Smooth muscle cell of the brain vasculature (primary cell): ENCODE data around the gene RND1.
"Not testable (repeated sequence)": the region's sequence is repeated elsewhere in the genome, so short reads cannot be mapped to it uniquely, and the experiment has no call there.

ENCODE experiments used
- DNase-seq: peaks from one replicate; pipeline ENCODE4 v3.0.0-alpha.2; 2012; ENCODE audit warnings: low read depth, low spot score

RND1 gene

DNA sequence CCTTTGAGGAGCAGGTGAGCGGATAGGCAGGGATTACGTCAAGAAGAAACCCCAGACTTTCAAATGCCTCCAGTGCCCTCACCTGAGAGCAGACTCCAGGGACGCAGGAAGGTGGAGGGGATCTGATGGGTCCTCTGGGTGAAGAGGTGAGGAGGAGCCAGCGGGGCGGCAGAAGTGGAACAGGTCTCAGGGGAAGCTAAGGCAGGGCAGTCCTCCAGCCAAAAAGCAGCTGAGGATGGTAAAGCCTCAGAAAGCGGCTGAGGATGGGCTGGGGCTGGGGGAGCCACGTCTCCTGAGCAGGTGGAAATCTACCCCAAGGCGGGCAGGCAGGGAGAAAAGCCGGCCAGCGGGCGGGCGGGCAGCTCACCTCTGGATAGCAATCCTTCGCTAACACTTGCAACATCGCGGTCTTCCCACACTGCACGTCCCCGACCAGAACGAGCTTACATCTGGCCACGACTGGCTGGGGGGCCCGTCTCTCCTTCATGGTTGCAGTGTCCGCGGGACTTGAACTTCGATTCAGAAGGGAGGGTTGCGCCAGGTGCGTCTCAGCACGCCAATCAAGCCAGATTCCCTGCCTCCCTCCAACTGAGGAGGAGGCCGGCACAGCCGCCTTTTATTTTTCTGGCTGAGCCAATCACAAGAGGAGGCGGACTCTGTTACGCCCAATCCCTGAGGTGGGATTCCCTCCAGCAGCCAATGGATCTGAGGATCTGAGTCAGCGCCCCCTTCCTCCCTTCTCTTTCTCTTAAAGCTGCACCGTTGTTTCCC, at the start of gene RND1:
Gene RND1, minus strand, starts transcription at position 590 of the 771 bp plus-strand sequence. Its CDS starts 103 bp downstream, at position 487.
- DNase-seq, result peak; percentile 72

DNA sequence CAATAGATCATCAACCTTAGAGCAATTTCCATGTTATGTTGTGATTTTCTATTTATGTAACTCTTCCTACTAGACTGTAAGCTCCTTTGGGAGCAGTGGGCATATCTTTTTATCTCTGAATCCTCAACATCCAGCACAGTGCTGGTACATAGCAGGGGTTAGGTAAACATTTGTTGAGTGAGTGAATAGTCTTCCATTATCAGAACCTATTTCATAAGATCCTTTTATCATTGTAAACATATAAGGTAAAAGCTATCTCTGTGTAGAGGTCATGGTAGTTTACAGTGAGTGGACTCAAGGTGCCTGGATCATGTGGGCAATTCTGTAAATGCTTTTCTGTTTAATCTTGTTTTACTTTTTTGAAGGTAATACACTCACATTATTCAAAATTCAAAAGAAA, 44.5 kb upstream of the RND1 start:
- DNase-seq, result no peak

DNA sequence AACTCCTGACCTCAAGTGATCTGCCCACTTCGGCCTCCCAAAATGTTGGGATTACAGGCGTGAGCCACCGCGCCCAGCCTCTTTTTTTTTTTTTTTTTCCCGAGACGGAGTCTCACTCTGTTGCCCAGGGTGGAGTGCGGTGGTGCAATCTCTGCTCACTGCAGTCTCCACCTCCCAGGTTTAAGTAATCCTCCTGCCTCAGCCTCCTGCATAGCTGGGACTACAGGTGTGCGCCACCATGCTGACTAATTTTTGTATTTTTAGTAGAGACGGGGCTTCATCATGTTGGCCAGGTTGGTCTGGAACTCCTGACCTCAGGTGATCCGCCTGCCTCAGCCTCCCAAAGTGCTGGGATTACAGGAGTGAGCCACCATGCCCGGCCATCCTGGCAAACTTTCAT, 44.0 kb upstream of the RND1 start:
- not testable (repeated sequence) for DNase-seq

DNA sequence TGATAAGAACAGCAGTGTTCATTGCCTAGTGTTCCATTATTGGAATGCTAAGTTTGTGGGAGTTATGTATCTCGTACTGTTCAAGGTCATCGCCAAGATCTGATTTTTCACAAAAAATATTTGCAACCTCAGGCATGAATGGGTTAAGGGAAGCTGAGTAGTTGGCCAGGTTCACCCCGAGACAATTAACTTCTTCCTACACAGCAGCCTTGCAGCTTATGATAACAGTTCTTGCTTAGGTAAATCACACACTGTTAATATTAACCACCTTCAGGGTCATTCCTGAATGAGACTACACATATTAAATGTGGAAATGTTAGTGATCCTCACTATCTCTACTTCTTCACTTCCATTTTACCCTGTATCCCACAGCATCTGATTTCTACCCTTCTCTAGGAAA, 41.6 kb upstream of the RND1 start:
- DNase-seq, result no peak

DNA sequence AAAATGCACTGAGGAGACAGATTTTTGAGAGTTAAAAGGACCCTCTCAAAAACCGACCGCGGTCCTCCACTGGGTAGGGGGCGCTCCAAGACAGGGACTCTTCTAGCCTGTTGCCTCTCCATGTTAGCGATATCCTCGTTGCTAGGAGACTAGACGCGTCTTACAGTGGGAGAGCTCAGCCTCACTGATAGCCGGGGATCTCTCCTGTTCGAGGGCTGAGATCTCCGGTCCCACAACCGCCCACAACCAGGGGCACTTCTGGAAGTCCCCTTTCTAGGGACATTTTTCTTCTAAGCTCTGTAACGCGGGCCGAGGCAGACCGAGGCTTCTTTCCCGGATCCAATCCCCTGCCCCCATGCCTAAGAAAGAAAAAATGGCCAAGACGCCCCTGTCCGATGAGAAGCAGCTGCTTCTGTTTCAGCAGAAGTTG, 38.3 kb upstream of the RND1 start:
- DNase-seq, result peak; percentile 66

DNA sequence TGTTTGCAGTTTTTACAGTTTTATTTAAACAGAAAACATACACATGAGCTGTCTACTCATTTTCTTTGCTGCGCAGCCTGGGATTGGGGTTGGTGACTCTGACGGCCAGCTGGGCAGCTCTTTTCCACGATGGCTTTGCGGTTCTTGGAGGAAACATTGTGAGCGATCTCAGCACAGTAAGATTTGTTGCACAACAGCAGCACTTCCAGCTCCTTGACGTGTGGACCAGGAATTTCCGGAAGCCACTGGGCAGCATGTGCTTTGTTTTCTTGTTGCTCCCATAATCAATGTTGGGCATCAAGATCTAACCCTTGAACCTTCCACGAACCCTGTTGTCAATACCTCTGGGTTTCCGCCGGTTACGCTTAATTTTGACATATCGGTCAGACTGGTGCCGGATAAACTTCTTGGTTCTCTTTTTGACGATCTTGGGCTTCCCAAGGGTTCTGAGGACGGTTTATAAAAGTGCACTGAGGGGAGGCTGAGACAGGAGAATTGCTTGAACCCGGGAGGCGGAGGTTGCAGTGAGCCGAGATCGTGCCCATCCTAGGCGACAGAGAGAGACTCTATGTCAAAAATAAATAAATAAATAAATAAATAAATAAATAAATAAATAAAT, 37.8 kb upstream of the RND1 start:
- no peak for DNase-seq

DNA sequence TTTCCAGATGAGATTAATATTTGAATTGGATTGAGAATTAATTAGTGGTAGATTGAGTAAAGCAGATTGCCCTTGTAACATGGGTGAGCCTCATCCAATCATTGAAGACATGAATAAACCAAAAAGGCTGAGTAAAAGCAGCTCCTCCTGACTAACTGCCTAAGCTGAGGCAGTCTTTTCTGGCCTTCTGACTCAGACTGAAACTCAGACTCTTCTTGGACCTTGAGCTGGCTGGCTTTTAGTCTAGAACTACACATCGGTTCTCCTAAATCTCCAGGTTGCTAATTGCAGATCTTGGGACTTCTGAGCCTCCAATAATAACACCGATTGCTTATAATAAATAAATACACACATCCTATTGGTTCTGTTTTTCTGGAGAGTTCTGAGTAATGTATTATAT, 35.6 kb upstream of the RND1 start:
- no peak for DNase-seq

DNA sequence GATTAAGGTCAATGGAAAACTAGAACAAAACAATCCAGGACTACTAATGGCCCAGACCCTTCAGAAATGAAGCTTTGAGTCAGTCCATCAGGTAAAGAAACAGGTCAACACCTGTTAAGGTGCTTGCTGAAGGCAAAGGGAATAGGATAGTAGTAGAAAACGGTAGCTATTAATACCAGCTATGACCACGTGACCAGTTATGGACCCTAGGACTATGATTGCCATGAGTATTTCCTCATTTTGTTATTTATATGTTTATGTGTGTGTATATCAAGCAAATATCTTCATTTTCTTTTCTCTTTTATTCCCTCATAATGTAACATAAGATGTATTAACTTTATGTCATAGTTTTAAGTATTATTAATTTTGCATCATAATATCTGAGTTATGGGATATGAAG, 34.0 kb upstream of the RND1 start:
- no peak for DNase-seq

DNA sequence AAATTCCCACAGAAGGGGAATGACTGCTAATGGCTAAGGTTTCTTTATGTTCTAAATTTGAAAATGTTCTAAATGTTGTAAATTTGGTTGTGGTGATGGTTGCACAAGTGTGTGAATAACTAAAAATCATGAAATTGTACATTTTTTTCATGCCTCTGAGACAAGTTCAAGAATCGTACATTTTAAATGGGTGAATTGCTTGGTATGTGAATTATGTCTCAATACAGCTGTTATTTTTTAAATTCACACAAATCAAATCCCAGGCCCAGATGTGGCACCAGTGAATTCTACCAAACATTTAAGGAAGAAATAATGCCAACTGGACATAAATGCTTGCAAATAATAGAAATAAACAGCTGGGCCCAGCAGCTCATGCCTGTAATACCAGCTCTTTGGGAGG, 28.6 kb upstream of the RND1 start:
- no peak for DNase-seq

DNA sequence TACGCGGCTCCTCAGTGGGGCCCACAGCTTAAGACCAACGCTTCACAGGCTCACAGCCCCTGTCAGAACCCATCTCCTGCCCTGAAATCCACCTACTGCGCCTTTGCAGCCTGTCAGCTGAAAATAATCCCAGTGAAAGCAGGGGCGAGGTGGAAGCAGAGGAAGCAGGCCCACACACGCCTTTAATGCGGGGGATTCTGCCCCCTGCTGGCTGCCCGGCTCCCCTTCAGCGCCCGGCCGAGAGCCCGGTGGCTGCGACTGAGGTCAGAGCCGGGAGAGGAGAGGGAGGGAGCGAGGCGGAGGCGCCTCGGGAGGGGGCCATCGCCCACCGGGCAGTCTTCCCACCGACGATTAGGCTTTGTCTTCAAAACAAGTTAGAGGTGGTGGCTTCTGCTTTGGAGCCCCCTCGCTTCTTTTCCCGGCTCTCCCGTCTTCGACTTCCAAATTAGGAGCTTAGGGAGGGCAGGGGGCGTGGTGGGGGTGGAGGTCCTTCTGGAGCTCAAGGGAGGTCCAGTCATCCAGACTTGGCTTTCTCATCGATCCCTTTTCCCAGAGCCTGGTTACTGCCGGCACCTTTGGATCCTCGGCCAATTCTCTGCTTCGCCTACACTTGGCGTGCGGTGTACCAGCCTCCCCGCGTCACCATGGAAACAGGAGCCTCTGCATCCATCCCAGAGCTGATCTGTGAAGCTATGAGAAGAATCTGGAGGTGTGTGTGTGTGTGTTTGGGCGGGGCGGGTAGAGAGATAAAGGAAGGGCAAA, 25.2 kb upstream of the RND1 start:
- peak; percentile 29 for DNase-seq

DNA sequence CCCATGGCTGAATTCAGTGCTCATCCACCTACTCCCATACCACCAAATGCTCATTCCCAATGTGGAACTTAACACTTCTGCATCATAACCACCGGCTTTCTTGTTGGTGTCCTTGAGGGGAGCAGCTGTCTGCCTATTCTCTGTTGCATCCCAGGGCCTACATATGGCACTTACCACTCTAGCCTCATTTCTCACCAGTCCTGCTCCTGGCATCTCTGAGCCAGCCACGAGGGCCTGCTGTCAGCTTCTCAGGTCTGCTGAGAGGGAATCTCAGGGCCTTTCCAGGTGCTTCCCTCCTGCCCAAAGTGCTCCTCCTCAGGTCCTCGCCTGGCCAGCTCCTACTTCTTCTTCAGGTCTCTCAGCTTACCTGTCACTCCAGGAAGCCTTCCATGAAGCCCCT, 24.0 kb upstream of the RND1 start:
- DNase-seq, result no peak

DNA sequence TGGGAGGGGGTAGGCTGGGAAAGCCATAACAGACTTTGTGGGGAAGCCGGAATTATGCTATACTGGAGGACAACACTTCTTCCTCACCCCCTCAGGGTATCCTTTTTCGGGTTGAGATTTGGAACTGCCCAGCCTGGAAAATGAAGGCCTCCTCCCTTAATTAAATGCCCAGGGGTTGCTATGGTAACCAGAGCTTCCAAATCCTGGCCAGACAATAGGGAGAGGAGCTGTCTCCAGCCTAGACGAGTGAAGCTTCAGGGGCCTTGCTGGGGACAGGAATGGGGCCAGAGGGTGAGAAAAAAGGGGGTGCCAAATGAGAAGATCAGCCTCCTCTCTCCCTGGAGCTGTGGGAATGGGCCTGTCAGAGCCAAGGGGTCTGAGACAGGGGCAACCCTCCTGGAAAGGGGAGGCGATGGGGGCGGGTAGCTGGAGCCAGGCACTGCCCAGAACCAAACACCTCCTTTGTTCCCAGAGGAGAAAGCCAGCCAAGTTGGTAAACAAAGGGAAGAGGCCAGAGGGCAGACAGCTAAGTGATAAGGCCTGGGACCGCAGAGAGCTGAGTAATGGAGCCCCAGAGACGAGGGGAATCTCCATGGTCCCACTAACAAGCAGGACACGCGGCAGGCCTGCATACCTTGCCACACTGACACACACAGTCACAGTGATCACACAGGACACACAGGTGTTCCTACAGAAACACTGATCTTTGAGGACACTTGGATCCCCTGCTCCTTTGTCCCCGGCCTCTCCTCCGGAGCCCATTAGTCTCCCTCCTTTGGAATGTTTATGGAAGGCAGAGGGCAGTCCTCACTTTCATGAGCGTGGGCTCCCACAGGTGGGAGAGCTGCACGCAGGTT, 17.9 kb upstream of the RND1 start:
- DNase-seq, result no peak

DNA sequence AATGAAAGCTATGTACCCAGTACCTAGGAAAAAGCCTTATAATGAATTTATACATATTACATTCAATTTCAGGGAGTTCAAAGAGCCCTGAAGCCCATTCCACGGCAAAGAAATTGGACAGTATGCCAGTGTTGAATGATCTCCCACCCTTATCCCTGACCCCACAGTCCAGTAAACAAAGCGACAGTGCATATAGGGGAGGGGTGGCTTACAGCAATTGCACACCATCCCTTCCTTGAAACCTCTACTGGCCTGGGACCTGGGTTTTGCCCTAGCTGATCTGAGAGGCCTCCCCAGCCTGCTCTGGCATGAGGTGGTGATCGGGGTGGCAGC, 17.3 kb upstream of the RND1 start:
- DNase-seq, result no peak

DNA sequence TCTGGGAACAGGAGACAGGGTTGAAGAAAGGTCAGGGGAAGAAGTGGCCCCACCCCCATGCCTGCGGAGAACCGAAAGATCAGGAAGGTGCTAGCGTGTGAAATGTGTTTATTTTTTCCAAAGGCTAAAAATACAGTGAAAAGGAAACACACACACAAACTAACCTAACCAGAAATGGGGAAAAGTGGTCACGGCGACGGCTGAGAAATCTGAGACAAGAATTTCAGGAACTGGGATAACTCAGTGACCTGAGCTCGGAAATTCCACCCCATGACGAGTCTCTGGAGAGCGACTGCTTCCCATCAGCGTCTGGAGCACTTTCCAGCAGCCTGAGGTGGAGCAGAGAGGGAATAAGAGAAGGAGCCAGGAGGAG, 16.6 kb upstream of the RND1 start:
- no peak for DNase-seq

DNA sequence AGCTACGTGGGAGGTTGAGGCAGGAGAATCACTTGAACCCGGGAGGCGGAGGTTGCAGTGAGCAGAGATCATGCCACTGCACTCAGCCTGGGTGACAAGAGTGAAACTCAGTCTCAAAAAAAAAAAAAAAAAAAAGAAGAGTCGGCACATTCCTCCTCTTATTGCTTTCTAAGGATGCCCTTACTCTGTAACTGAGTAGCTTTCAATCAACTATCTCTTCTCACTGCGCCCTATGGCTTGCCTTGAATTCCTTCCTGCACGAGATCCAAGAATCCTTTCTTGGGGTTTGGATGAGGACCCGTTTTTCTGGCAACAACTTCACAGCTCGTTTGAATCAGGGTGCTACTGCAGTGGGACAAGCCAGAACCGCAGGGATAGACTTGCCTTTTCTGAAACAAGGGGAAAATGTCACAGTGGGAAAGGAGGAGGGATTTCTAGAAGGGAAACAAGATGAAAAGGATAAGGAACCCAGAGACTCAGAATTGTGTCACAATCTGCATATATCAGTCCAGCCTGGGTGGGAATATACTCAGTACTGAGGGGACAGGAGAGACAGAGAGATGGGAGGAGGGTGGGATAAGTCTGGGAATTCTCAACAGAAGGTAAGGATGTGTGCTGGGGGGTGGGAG, 16.1 kb upstream of the RND1 start:
- DNase-seq, result no peak

DNA sequence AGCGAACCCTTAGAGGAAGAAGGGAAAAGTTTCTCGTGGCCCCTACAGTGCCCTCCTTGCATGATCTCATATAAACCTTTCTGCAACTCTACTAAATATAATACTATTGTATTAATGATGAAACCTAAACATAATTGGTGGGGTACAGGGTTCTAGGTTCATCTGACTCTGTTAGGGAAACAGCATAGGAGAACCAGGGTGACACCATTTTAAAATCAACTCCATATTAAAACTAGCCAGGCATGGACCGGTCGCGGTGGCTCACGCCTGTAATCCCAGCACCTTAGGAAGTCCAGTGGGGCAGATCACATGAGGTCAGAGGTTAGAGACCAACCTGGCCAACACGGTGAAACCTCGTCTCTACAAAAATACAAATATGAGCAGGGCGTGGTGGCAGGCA, 15.0 kb upstream of the RND1 start:
- no peak for DNase-seq

DNA sequence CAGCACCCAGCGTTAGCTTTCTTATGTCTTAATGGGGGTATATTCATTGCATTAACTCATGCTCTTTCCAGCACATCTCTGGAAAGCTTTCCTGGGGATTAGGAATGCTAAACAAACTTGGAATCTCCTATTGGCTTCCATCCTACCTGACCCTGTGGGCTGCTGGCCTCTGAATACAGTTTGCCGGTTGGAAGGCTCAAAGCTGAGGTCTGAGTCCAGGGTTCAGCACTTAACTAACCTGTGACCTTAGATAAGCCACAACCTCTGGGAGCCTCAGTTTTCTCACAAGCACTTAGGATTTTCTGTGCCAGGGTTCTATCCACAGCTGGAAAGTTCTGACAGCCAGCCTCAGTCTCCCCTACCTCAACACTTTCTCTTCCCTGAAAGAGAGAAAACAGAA, 12.9 kb upstream of the RND1 start:
- no peak for DNase-seq

DNA sequence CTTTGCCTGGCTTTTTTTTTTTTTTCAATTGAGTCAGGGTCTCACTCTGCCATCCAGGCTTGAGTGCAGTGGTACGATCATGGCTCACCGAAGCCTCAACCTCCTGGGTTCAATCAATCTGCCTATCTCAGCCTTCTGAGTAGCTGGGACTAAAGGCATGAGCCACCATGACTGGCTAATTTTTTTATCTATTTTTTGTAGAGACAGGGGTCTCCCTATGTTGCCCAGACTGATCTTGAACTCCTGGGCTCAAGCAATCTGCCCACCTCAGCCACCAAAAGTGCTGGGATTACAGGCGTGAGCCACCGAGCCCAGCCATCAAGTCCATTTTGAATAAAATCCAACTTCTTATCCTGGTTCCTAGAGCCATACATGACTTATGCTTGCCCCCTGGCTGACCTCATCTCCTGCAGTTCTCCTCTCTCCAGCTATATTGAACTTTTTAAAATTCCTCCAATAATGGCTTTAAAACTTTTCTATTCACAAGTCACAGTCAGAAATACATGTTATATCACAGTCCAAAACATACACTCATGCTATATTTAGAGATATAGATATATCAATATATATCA, 10.4 kb upstream of the RND1 start:
- no peak for DNase-seq

DNA sequence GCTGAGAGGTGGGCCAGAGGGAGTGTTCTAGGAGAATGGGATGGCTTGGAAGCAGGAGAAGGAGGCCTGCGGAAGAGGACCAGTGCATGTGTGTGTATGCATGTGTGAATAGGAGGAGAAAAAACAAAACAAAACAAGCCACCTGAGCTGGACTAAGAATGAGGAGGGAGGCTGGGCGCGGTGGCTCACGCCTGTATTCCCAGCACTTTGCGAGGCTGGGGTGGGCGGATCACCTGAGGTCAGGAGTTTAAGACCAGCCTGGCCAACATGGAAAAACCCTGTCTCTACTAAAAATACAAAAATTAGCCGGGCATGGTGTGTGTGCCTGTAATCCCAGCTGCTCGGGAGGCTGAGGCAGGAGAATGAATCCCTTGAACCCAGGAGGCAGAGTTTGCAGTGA, 7.9 kb upstream of the RND1 start:
- not testable (repeated sequence) for DNase-seq

DNA sequence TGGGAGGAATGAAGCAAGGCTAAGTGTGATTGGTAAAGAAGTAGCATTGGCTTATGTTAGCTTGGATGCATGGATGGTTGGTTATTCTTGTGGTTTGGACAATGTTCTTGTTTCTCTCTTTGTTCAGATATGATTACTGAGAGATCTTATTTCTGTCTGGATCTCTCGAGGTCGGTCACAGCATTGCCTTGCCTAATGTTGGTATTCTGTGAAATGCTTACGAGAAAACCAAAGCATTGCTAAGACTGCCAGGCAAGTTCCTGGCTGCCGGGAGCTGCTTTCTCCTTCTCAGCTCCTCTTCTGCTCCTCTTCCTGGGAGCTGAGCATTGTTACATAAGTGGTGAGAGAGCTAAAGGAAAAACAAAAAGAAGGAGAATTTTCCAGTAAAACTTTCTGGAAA, 7.4 kb upstream of the RND1 start:
- DNase-seq, result no peak

DNA sequence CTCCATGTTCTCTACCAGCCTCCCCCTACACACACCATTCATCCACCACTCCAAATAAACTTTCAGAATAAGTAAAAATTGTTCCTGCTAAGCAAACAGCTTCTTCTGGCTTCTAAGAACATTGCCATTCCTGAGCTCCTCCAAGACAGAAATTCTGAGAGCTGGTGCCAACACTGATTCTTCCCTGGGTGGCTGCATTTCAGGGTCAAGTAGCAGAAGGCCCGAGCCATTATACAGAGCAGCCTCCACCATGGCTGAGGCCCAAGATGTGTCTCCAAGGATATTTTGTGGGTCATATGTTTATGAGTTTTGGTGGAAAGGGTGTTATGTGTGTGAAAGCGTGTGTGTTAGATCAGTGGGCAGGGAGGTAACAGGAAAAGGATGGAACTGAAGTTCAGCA, 3.5 kb upstream of the RND1 start:
- no peak for DNase-seq
